T-helper 22 cell (primary cell): Measurements from ENCODE around the gene DDOST.
"Not testable (repeated sequence)": the region's sequence is repeated elsewhere in the genome, so short reads cannot be mapped to it uniquely, and the experiment has no call there.

Experiments used
- DNase-seq: peaks from one replicate; pipeline ENCODE4 v3.0.0-alpha.2; 2020; ENCODE audit warnings: low read depth

Gene DDOST

GRCh38 chr1:20691872-20692271, 30.7 kb upstream of the DDOST start:
- no peak for DNase-seq

- DNase-seq, result no peak
These were observed 28.5 kb upstream of the DDOST start for GRCh38 chr1:20689645-20690056.

GRCh38 chr1:20686883-20687725, 25.9 kb upstream of the DDOST start:
- no peak for DNase-seq

GRCh38 chr1:20685741-20686140, 24.6 kb upstream of the DDOST start:
- no peak for DNase-seq

GRCh38 chr1:20685099-20685662, 24.0 kb upstream of the DDOST start:
- DNase-seq, result no peak

- DNase-seq, result no peak
These were observed 23.5 kb upstream of the DDOST start for GRCh38 chr1:20684651-20685050.

GRCh38 chr1:20684050-20684620, 23.0 kb upstream of the DDOST start:
- no peak for DNase-seq

- no peak for DNase-seq
These were observed 22.4 kb upstream of the DDOST start for GRCh38 chr1:20683614-20684013.

GRCh38 chr1:20682571-20683236, 21.5 kb upstream of the DDOST start:
- DNase-seq, result no peak

GRCh38 chr1:20681999-20682398, 20.8 kb upstream of the DDOST start:
- no peak for DNase-seq

- no peak for DNase-seq
These were observed 19.1 kb upstream of the DDOST start for GRCh38 chr1:20680269-20680668.

- no peak for DNase-seq
These were observed 17.4 kb upstream of the DDOST start for GRCh38 chr1:20678599-20678998.

- not testable (repeated sequence) for DNase-seq
These were observed 12.5 kb upstream of the DDOST start for GRCh38 chr1:20673626-20674025.

- no peak for DNase-seq
These were observed 11.1 kb upstream of the DDOST start for GRCh38 chr1:20672265-20672632.

GRCh38 chr1:20670936-20671335, 9.8 kb upstream of the DDOST start:
- no peak for DNase-seq

- DNase-seq, result no peak
These were observed 7.4 kb upstream of the DDOST start for GRCh38 chr1:20668581-20668980.

GRCh38 chr1:20666804-20667203, 5.6 kb upstream of the DDOST start:
- no peak for DNase-seq

- no peak for DNase-seq
These were observed 5.0 kb upstream of the DDOST start for GRCh38 chr1:20666146-20666545.

GRCh38 chr1:20665726-20666125, 4.6 kb upstream of the DDOST start:
- DNase-seq, result no peak

- DNase-seq, result no peak
These were observed 3.0 kb upstream of the DDOST start for GRCh38 chr1:20663969-20664715.

- DNase-seq, result no peak
These were observed 2.2 kb upstream of the DDOST start for GRCh38 chr1:20663365-20663764.

GRCh38 chr1:20662110-20662475, 924 bp upstream of the DDOST start:
- DNase-seq, result no peak
